ENCODE results near the gene KIAA0513. TPM values are rescaled to one million over a fixed set of nuclear protein-coding genes. Genes with fewer than 3 reads are reported as not detected.

KIAA0513 gene
- total and polyA plus RNA-seq, 2 donors (not counting 3 experiments of a cell fraction or from before 2014, with no cell fraction given): 1.8 to 4.3 TPM

- FAIRE-seq: no peak
Observed at GRCh38 chr16:85141491-85142128, 114.0 kb downstream of the KIAA0513 start.

More at GRCh38 chr16:85141491-85142128, 114.0 kb downstream of the KIAA0513 start:
- no peaks in the 10 kb centered on the region for H3K9me3 ChIP-seq (replicated peaks; ENCODE audit: control insufficient read depth, insufficient read depth, low read length)
- H3K4me3 ChIP-seq (replicated peaks in 1 of 3; ENCODE audit: insufficient read depth in 1 of 3, low read depth in 1 of 3, low read length in 3 of 3): no peak overlapping the region
- no peak overlapping the region for H3K9ac ChIP-seq (replicated peaks; ENCODE audit: extremely low read depth, insufficient read depth, low read length)
- no peaks in the 10 kb centered on the region for H3K36me3 ChIP-seq (ENCODE audit: control insufficient read depth in 2 of 2, extremely low read depth in 1 of 2, insufficient read depth in 2 of 2, low read length in 2 of 2)
- DNase-seq (ENCODE audit: low read depth, low spot score): no peak
- no peak overlapping the region for H3K27ac ChIP-seq (ENCODE audit: insufficient read depth, low read depth, low read length)
- intact Hi-C loops (cut with micrococcal nuclease): no loop called here
- ChIA-PET CTCF (interaction anchor here (0.8 to 3.1 kb wide), 2 partner anchors 15 to 27 kb away, joined by 3 to 9 read pairs; no protein-coding TSS in a partner anchor), POLR2A (no interaction called here)
- no peaks in the 10 kb centered on the region for H3K79me2 ChIP-seq (ENCODE audit: control insufficient read depth, insufficient read depth, low read length)
- no peaks in the 10 kb centered on the region for H4K20me1 ChIP-seq (replicated peaks; ENCODE audit: control insufficient read depth, extremely low read depth, insufficient read depth, low read length)
- TF ChIP-seq POLR2A (IDR thresholded peaks at IDR 0.05; ENCODE audit: low read depth, low read length) (no peak), MYC (IDR thresholded peaks at IDR 0.05; ENCODE audit: low read depth, low read length) (no peak), GATA2 (IDR thresholded peaks at IDR 0.05; ENCODE audit: insufficient read depth, insufficient read length, low read depth, low read length) (no peak), POLR2AphosphoS5 (IDR thresholded peaks at IDR 0.05; ENCODE audit: insufficient read depth, low read depth, low read length) (no peak), JUN (IDR thresholded peaks at IDR 0.05; ENCODE audit: borderline replicate concordance, insufficient read depth, insufficient read length, low read depth) (no peak), FOS (IDR thresholded peaks at IDR 0.05; ENCODE audit: borderline replicate concordance, insufficient read depth, low read length) (no peak), MAX (IDR thresholded peaks at IDR 0.05; ENCODE audit: insufficient read depth, insufficient read length) (no peak), CTCF (IDR thresholded peaks at IDR 0.05; ENCODE audit: extremely low read depth in 1 of 2, insufficient read depth in 1 of 2, low read depth in 1 of 2, low read length in 2 of 2) (no peak), EZH2 (IDR thresholded peaks at IDR 0.05; ENCODE audit: borderline replicate concordance, low read depth, low read length, severe bottlenecking) (no peak)
- H3K9me1 ChIP-seq (replicated peaks; ENCODE audit: control insufficient read depth, extremely low read depth, insufficient read depth, low read length): no peaks in the 10 kb centered on the region
- dilution Hi-C loops (cut with MboI; ENCODE audit: extremely low pct_ligation_motif_present, low sequenced_read_pairs): no loop called here
- no peak overlapping the region for H2AFZ ChIP-seq (ENCODE audit: low read depth, low read length)
- BruUV-seq (replicated peaks): no TSS peak
- no peaks in the 10 kb centered on the region for H3K27me3 ChIP-seq (ENCODE audit: control insufficient read depth in 2 of 2, insufficient read depth in 2 of 2, low read length in 2 of 2)
- H3K4me1 ChIP-seq (ENCODE audit: control insufficient read depth, extremely low read depth, insufficient read depth, low read length): peaks cover 30% of the 10 kb centered on the region
- H3K4me2 ChIP-seq (ENCODE audit: insufficient read depth, low read length): no peak overlapping the region

All from endothelial cell of umbilical vein (primary cell).